Aorta (tissue), 5 donors: ENCODE data around the gene ST7. TPM values are rescaled to one million over a fixed set of nuclear protein-coding genes. Genes with fewer than 3 reads are reported as not detected.
A peak's percentile ranks its signal among the peaks of the same experiment; 100 is the strongest.

Source experiments
- ATAC-seq: fragments of 200-7000 bp; cut with Tn5 transposase; one replicate; pipeline ENCODE4 v1.9.1; 2022; ENCODE audit warnings: moderate library complexity; ENCODE audit not compliant: low FRiP score
- DNase-seq, 2 donors: peaks; one replicate each; pipeline ENCODE4 v3.0.0-alpha.2; 2020
- H3K27ac ChIP-seq, 2 donors: one replicate each; pipeline ENCODE4 v1.5.1; 2013; ENCODE audit warnings: low read length in 2 of 2, mild to moderate bottlenecking in 2 of 2, moderate library complexity in 2 of 2, control low read depth in 1 of 2, inconsistent platforms in 1 of 2, low read depth in 1 of 2
- H3K27me3 ChIP-seq, 2 donors: one replicate each; pipeline ENCODE4 v1.6.1; 2013; ENCODE audit warnings: control low read depth in 1 of 2, low read length in 1 of 2, mild to moderate bottlenecking in 1 of 2, moderate library complexity in 1 of 2; ENCODE audit not compliant: insufficient read depth in 2 of 2, control insufficient read depth in 1 of 2
- H3K36me3 ChIP-seq, 2 donors: one replicate each; pipeline ENCODE4 v1.6.1; 2013; ENCODE audit warnings: control low read depth in 1 of 2, low read length in 1 of 2, mild to moderate bottlenecking in 1 of 2; ENCODE audit not compliant: insufficient read depth in 2 of 2, control insufficient read depth in 1 of 2
- H3K4me1 ChIP-seq, 2 donors: one replicate each; pipeline ENCODE4 v1.6.1; 2013; ENCODE audit warnings: low read length in 2 of 2, control low read depth in 1 of 2, mild to moderate bottlenecking in 1 of 2, moderate library complexity in 1 of 2; ENCODE audit not compliant: insufficient read depth in 2 of 2, control insufficient read depth in 1 of 2
- H3K4me3 ChIP-seq, 2 donors: one replicate each; pipeline ENCODE4 v1.5.1; 2013; ENCODE audit warnings: low read length in 2 of 2, control low read depth in 1 of 2, mild to moderate bottlenecking in 1 of 2
- H3K9me3 ChIP-seq: one replicate; pipeline ENCODE4 v1.6.1; 2013; ENCODE audit warnings: mild to moderate bottlenecking, low read length; ENCODE audit not compliant: control insufficient read depth
- WGBS, 2 donors: extraction: QIAGEN DNeasy Blood & Tissue Kit; methylation state at CpG; one replicate each; pipeline ENCODE4 v1.1.7; 2013; 5-methylcytosine and 5-hydroxymethylcytosine counted together
- intact Hi-C, 2 donors: fragments of 100-400 bp; cut with DNase I; formaldehyde crosslinking; loops; one replicate each; pipeline versions ENCODE4 v1.14.2 to v1.15.0; 2022
- polyA plus RNA-seq, 2 donors: library from polyadenylated mRNA; stranded (reverse); fragments of 200-250 nt; gene quantifications; one replicate each; pipeline ENCODE4 v1.2.3, GENCODE V29; 2013
- total RNA-seq, 2 donors: library from RNA; stranded (reverse); fragmentation: NEBNext Ultra II Directional; extraction: Animal tissue kit (Norgen Biotek cat#: 25700); gene quantifications; one replicate each; pipeline ENCODE4 v1.2.1, GENCODE V29; 2021
- donor health status: healthy with polysubstance abuse.
- donor health status: Bipolar disorder and iron deficiency.
- donor health status: DM: no; HTN: no; CAD: no.
- donor health status: DM: no; HTN: no; CAD: no.
- donor health status: DM: yes; HTN: yes; CAD: no.

Gene ST7
- total and polyA plus RNA-seq, 4 donors, result 24.2 to 35.3 (median 31.9) TPM

DNA sequence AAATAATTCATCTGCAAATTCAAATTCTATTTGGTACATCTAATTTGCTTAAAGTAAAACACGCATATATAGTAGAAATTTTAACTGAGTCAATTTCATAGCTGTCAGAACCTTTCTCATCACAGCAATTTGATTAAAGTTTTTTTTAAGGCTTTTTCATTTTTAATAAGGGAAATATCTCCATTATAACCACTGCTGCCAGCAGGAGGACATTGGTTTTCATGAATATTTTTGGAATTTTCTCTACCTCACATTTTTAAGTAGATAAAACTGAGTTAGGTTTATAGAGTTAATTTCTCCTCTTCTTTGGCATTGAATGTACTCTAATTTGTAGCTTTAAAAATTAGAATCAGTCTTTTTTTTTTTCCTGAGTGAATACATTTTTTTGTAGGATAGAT, 82.2 kb downstream of the ST7 start:
- ATAC-seq (no peak), DNase-seq (no peak)
- no peak overlapping the region for H3K27ac ChIP-seq
- no peaks in the 10 kb centered on the region for H3K27me3 ChIP-seq
- WGBS, 2 donors, result 95 to 99% methylated on average over 1 of the region's 1 CpG
- H3K4me3 ChIP-seq, result no peak overlapping the region
- no peaks in the 10 kb centered on the region for H3K36me3 ChIP-seq
- intact Hi-C loops, result no loop called here
- peaks cover 2 to 3% of the 10 kb centered on the region in 2 donors for H3K4me1 ChIP-seq
- H3K9me3 ChIP-seq, result no peaks in the 10 kb centered on the region

DNA sequence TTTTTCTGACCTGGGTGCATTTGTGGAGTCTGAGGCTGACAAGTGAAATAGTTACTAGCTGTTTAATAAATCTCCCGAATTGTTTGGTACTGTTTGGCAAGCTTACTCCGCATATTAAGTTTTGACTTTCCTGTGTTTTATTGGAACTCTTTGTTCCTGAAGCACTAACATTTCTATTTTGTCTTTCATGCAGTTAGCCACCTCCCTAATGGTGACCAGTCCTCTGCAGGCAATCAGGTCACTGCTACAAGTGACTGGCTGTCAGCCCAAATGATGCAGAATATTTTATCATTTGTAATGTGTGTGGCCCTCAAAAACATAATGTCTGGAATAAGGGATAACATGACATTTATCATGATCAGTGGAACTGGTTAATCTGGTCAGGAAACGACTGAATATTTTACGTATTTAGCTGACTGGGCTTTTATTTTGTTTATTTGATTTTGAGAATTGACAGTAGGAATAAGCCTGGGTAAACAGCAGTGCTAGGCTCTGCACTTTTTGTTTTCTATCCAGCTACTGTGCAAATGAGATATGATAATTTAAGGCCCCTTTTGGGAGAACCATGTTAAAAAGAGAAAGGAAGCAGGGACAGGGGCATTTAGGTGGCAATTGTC, 82.9 kb downstream of the ST7 start:
- H3K4me1 ChIP-seq, result peaks cover 2 to 3% of the 10 kb centered on the region in 2 donors
- H3K27me3 ChIP-seq, result no peaks in the 10 kb centered on the region
- intact Hi-C loops, result no loop called here
- H3K9me3 ChIP-seq, result no peaks in the 10 kb centered on the region
- no peak overlapping the region for H3K27ac ChIP-seq
- WGBS, 2 donors, result 51 to 60% methylated on average over 4 of the region's 4 CpGs
- no peaks in the 10 kb centered on the region for H3K36me3 ChIP-seq
- ATAC-seq (no peak), DNase-seq (no peak)
- H3K4me3 ChIP-seq, result no peak overlapping the region

DNA sequence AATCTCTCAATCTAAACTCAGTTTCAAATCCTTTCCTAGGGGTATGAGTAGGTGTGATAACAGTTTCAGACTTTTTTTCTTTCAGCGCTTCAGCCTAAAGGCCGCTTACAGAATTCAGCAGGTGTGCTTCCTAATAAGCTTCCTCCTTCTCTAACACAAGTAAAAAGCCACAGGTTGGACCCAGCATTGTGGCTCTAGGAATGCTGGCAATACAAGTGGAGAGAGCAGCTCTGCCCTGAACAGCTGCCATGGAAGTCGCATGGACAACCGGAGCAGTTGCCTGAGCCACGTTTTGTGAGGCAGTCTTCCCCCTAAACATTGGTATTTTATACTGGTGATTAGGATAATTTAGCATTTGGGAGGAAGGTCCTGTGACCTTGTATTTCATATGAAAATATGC, 83.5 kb downstream of the ST7 start:
- intact Hi-C loops, result no loop called here
- Histone ChIP-seq H3K27ac (no peak overlapping the region), H3K4me3 (no peak overlapping the region), H3K27me3 (no peaks in the 10 kb centered on the region), H3K9me3 (no peaks in the 10 kb centered on the region), H3K36me3 (no peaks in the 10 kb centered on the region), H3K4me1 (peaks cover 2 to 3% of the 10 kb centered on the region in 2 donors)
- ATAC-seq (no peak), DNase-seq (no peak)
- WGBS, 2 donors, result 67 to 69% methylated on average over 5 of the region's 5 CpGs

DNA sequence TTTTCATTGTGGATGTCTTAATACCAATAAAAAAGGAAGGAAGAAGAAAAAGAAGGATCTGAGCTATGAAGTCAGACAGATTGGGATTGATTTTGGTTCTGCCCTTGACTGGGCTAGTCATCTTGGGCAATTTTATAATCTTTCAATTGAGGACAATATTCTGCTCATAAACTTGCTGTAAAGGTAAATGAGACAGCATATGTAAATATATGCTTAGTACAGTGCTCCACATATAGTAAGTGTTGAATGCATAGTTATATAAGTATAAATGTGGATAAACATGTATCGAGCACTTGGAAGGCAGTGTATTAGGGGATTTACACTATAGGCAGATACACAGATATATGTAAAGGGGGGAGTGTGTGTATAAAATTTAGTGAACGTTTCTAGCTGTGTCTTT, 85.1 kb downstream of the ST7 start:
- ATAC-seq, result no peak
- H3K4me1 ChIP-seq, result peaks cover 4 to 5% of the 10 kb centered on the region in 2 donors
- WGBS, 2 donors, result 51 to 56% methylated on average over 2 of the region's 2 CpGs
- H3K27ac ChIP-seq, result no peak overlapping the region
- intact Hi-C loops, result no loop called here
- no peaks in the 10 kb centered on the region for H3K36me3 ChIP-seq
- DNase-seq, result no peak
- H3K27me3 ChIP-seq, result no peaks in the 10 kb centered on the region
- no peak overlapping the region for H3K4me3 ChIP-seq
- H3K9me3 ChIP-seq, result no peaks in the 10 kb centered on the region

DNA sequence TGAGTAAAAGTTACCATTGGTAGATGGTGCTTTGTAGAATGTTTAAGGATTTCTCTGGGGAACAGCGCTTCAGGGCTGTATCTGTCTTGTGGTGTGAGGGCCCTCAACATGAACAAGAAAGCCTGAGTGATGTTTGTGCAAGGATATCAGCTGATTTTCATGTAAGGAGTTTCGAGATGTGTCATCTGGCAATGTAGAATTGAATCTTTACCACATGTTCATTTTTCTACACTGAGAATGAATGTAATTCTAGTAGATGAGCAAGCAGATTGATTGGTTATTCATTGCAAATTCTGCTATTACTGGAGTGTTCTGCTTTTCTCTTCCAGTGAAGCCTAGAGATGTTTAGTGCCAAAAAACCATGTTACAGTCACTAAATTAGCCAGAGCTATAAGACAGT, 87.7 kb downstream of the ST7 start:
- Histone ChIP-seq H3K27me3 (no peaks in the 10 kb centered on the region), H3K27ac (peak overlapping the region in 1 of 2 donors; percentile 57), H3K4me1 (peaks cover 5 to 7% of the 10 kb centered on the region in 2 donors), H3K36me3 (no peaks in the 10 kb centered on the region), H3K9me3 (no peaks in the 10 kb centered on the region), H3K4me3 (no peak overlapping the region)
- ATAC-seq (no peak), DNase-seq (no peak)
- WGBS, 2 donors, result 87 to 93% methylated on average over 2 of the region's 2 CpGs
- intact Hi-C loops, result no loop called here

DNA sequence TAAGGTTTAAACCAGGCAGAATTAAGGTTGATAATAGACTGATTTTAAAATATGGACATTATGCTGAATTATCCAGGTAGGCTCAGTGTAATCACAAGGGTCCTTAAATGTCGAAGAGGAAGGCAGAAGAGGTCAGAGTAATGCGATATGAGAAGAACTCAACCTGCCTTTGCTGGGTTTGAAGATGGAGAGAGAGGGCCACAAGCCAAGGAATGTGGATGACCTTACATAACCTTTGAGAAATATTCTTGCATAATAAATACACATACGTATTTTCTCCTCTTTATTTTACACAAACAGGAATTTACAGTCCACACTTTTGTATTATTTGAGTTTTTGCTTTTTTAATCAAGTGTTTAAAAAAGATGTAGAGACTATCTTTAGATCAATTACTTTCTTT, 88.5 kb downstream of the ST7 start:
- no peak for ATAC-seq
- Histone ChIP-seq H3K36me3 (no peaks in the 10 kb centered on the region), H3K4me3 (no peak overlapping the region), H3K9me3 (no peaks in the 10 kb centered on the region), H3K4me1 (peaks cover 6 to 7% of the 10 kb centered on the region in 2 donors), H3K27ac (no peak overlapping the region), H3K27me3 (no peaks in the 10 kb centered on the region)
- WGBS, 2 donors, result 69 to 77% methylated on average over 3 of the region's 3 CpGs
- DNase-seq, result no peak
- intact Hi-C loops, result no loop called here

DNA sequence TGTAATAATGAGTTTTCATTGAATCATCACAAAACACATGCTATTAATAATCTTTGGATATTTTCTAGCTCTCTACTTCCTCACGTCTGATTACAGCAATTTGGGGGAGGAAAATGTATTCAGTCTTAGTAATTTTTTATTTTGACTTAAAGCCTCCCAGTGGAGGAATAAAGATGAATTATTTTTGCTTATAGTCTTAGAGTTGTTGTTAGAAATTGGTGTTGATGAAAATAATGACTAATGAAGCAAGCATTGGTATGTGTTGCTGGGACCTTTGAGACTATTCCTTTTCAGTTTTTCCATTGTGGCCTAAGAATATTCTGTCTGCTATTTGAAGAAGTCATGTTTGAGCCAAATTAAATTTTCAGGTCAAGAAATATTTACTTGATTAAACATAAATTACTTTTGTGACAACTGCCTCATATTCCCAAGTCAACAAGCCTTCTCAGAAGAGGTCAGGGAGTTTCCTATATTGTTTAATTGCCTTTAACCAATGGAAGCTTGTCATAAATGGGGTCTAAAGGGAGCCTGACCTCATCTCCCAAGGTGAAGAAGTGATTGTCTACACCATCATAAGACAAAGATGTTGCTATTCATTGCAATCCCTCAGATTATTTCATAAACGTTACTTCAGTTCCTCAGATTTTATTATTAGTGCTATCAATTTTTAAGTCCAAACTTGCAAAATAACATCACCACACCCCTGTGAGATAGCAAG, 90.0 kb downstream of the ST7 start:
- Histone ChIP-seq H3K36me3 (no peaks in the 10 kb centered on the region), H3K9me3 (no peaks in the 10 kb centered on the region), H3K4me3 (no peak overlapping the region), H3K27ac (no peak overlapping the region), H3K27me3 (no peaks in the 10 kb centered on the region), H3K4me1 (peaks cover 4 to 10% of the 10 kb centered on the region in 2 donors)
- WGBS, 2 donors, result 16 to 22% methylated on average over 2 of the region's 2 CpGs
- ATAC-seq (peak; percentile 49), DNase-seq (no peak)
- intact Hi-C loops, result no loop called here

DNA sequence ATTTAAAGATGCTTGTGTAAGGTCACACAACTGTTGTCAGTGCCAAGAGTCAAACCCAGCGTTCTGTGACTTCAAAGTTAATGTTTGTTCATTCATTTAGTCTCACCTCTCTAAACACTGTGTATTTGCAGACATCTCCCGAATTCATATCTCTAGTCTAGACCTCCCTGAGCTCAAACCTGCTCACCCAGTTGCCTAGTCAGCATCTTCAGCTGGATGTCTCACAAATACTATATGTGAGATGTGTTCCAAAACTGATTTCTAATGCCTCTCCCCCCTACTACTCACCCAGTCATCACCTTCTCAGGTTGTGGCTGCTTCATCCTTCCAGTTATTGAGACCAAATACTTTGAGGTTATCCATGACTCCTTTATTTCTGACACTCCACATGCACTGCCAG, 91.4 kb downstream of the ST7 start:
- peaks cover 4 to 13% of the 10 kb centered on the region in 2 donors for H3K4me1 ChIP-seq
- 89 to 91% methylated on average over 2 of the region's 2 CpGs for whole genome bisulfite sequencing, 2 donors

More for the DNA sequence above, 91.4 kb downstream of the ST7 start:
- no peak overlapping the region for H3K27ac ChIP-seq
- no peak for ATAC-seq
- intact Hi-C loops, result no loop called here
- no peak for DNase-seq
- no peaks in the 10 kb centered on the region for H3K36me3 ChIP-seq
- no peaks in the 10 kb centered on the region for H3K27me3 ChIP-seq
- H3K9me3 ChIP-seq, result no peaks in the 10 kb centered on the region
- H3K4me3 ChIP-seq, result no peak overlapping the region
